A673 (cell line): ENCODE data around the gene OR5AC2. TPM values are rescaled to one million over a fixed set of nuclear protein-coding genes. Genes with fewer than 3 reads are reported as not detected.

ENCODE experiments used
- BruUV-seq: library from RNA; stranded (reverse); fragments of 400-500 nt; replicated peaks from 2 replicates; lab custom pipeline; 2021; lab: Mats Ljungman, UMichigan
- CTCF ChIA-PET: fragments of 300-600 bp; sonication (Branson Sonifier 250); formaldehyde crosslinking; loops from one replicate; lab custom pipeline; 2022; ENCODE audit warnings: antibody characterized with exemption; lab: Charles Lee
- POLR2A ChIA-PET: fragments of 300-600 bp; sonication (Branson Sonifier 250); formaldehyde crosslinking; loops from one replicate; lab custom pipeline; 2022; ENCODE audit warnings: antibody characterized with exemption; ENCODE audit not compliant: low non-redundant PET; lab: Charles Lee
- DNase-seq: peaks from one replicate; pipeline ENCODE4 v3.0.0-alpha.2; 2015; ENCODE audit warnings: low spot score
- H3K27ac ChIP-seq: fragments of 200-600 bp; sonication (generic); 2 replicates; pipeline ENCODE4 v1.5.1; 2016; ENCODE audit warnings: mixed run types, low read depth, mild to moderate bottlenecking, mixed read lengths, antibody characterized with exemption, low read length; ENCODE audit not compliant: poor library complexity, severe bottlenecking
- H3K27me3 ChIP-seq: fragments of 200-600 bp; sonication (generic); replicated peaks from 2 replicates; pipeline ENCODE4 v1.6.1; 2017; ENCODE audit warnings: mixed run types, low read depth, mild to moderate bottlenecking, mixed read lengths, antibody characterized with exemption, low read length; ENCODE audit not compliant: insufficient read depth, poor library complexity
- H3K36me3 ChIP-seq: fragments of 200-600 bp; sonication (generic); 2 replicates; pipeline ENCODE4 v1.6.1; 2016; ENCODE audit warnings: mixed run types, mild to moderate bottlenecking, mixed read lengths, antibody characterized with exemption, low read length; ENCODE audit not compliant: insufficient read depth, poor library complexity, severe bottlenecking
- H3K4me1 ChIP-seq: fragments of 200-600 bp; sonication (generic); 2 replicates; pipeline ENCODE4 v1.6.1; 2017; ENCODE audit warnings: mixed run types, mild to moderate bottlenecking, mixed read lengths, antibody characterized with exemption, low read length; ENCODE audit not compliant: insufficient read depth, poor library complexity, severe bottlenecking
- H3K4me3 ChIP-seq: fragments of 200-600 bp; sonication (generic); 2 replicates; pipeline ENCODE4 v1.5.1; 2016; ENCODE audit warnings: low read depth, mixed run types, mild to moderate bottlenecking, mixed read lengths, low read length; ENCODE audit not compliant: poor library complexity, severe bottlenecking
- H3K9me3 ChIP-seq: fragments of 200-600 bp; sonication (generic); 2 replicates; pipeline ENCODE4 v1.6.1; 2016; ENCODE audit warnings: mixed run types, low read depth, mild to moderate bottlenecking, mixed read lengths, antibody characterized with exemption, low read length; ENCODE audit not compliant: poor library complexity, severe bottlenecking
- CTCF ChIP-seq: fragments of 300-800, 200-600 bp; sonication (generic); conservative IDR thresholded peaks from 2 replicates; pipeline ENCODE4 v1.5.1; 2017; ENCODE audit warnings: low read depth, mild to moderate bottlenecking, antibody characterized with exemption, low read length, moderate library complexity, mixed read lengths
- EZH2 ChIP-seq: fragments of 200-600 bp; sonication (generic); IDR thresholded peaks from 2 replicates; pipeline ENCODE4 v1.6.1; 2017; ENCODE audit warnings: borderline replicate concordance, low read depth, mild to moderate bottlenecking, mixed read lengths, antibody characterized with exemption, low read length; ENCODE audit not compliant: poor library complexity, severe bottlenecking
- intact Hi-C: fragments of 100-400 bp; cut with micrococcal nuclease; formaldehyde crosslinking; loops from one replicate; pipeline ENCODE4 v1.10.0; 2022; ENCODE audit not compliant: unreplicated experiment
- total RNA-seq: library from RNA; stranded (reverse); gene quantifications from 2 replicates; pipeline ENCODE4 v1.2.3, GENCODE V29; 2021

Gene OR5AC2
- total RNA-seq, 1 experiment from 2014 or later = not detected

DNA sequence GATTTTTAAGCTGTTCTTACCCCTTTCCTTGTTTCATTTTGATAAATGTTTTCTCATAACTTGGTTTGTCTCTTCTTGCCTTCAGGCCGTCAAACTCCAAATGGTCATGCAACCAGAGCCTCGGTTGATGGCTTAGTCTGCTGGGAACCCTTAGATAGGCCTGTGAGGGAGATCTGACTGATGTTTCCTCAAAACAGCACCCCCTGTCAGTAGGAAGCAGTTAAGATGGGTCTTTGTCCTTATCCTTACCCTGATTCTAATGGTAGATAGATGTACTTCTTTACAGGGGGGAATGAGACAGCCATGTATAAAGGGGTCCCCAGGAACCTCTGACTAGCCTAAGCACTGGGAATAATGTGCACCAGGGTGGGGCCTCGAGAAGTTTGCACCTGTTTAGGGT, 27.3 kb downstream of the OR5AC2 start:
- intact Hi-C loops = no loop called here
- POLR2A ChIA-PET = no interaction called here
- H3K27ac ChIP-seq = no peak overlapping the region
- BruUV-seq = no TSS peak
- no peak overlapping the region for H3K4me3 ChIP-seq
- TF ChIP-seq EZH2 = no peak
- no peaks in the 10 kb centered on the region for H3K36me3 ChIP-seq
- H3K27me3 ChIP-seq = peaks cover 6% of the 10 kb centered on the region
- no peak for DNase-seq
- no peaks in the 10 kb centered on the region for H3K9me3 ChIP-seq
- CTCF ChIA-PET = no interaction called here
- H3K4me1 ChIP-seq = no peaks in the 10 kb centered on the region

GRCh38 chr3:98115717-98116116, 28.7 kb downstream of the OR5AC2 start:
- no peak for DNase-seq
- ChIA-PET CTCF (no interaction called here), POLR2A (interaction anchor here (0.7 kb wide), 1 partner anchor 702 kb away, joined by 3 read pairs; no protein-coding TSS in a partner anchor)
- H3K4me3 ChIP-seq = no peak overlapping the region
- intact Hi-C loops = no loop called here
- H3K9me3 ChIP-seq = no peaks in the 10 kb centered on the region
- BruUV-seq = no TSS peak
- H3K27ac ChIP-seq = no peak overlapping the region
- H3K4me1 ChIP-seq = no peaks in the 10 kb centered on the region
- TF ChIP-seq EZH2 = no peak
- TF ChIP-seq CTCF = no peak
- H3K36me3 ChIP-seq = no peaks in the 10 kb centered on the region
- peaks cover 10% of the 10 kb centered on the region for H3K27me3 ChIP-seq

GRCh38 chr3:98130421-98130820, 43.4 kb downstream of the OR5AC2 start, which contains the start of gene OR5H1:
OR5H1 (plus strand) TSS chr3:98130721; CDS start chr3:98132698, 1,977 bp downstream.
- no TSS peak for BruUV-seq
- ChIA-PET POLR2A (no interaction called here), CTCF (no interaction called here)

More at GRCh38 chr3:98130421-98130820, 43.4 kb downstream of the OR5AC2 start, which contains the start of gene OR5H1:
- no peak for DNase-seq
- H3K9me3 ChIP-seq = no peaks in the 10 kb centered on the region
- TF ChIP-seq EZH2 = no peak
- TF ChIP-seq CTCF = no peak
- H3K27ac ChIP-seq = no peak within 1 kb of the TSS
- H3K36me3 ChIP-seq = no peaks in the 10 kb centered on the region
- H3K27me3 ChIP-seq = no peaks in the 10 kb centered on the region
- no peak within 1 kb of the TSS for H3K4me3 ChIP-seq
- H3K4me1 ChIP-seq = no peaks in the 10 kb centered on the region
- intact Hi-C loops = no loop called here
